OCI-LY7 (cell line): ENCODE data around the gene ZNF182. TPM values are rescaled to one million over a fixed set of nuclear protein-coding genes. Genes with fewer than 3 reads are reported as not detected.

Experiments
- BruUV-seq: library from RNA; stranded (reverse); fragments of 400-500 nt; replicated peaks from 2 replicates; lab custom pipeline; 2021; lab: Mats Ljungman, UMichigan
- CTCF ChIA-PET: fragments of 300-600 bp; sonication (Branson Sonifier 250); formaldehyde crosslinking; loops from one replicate; lab custom pipeline; 2022; ENCODE audit warnings: antibody characterized with exemption; ENCODE audit not compliant: unreplicated experiment; lab: Charles Lee
- POLR2A ChIA-PET: fragments of 300-600 bp; sonication (Branson Sonifier 250); formaldehyde crosslinking; loops from one replicate; lab custom pipeline; 2022; ENCODE audit warnings: antibody characterized with exemption; lab: Charles Lee
- DNase-seq: peaks from one replicate; pipeline ENCODE4 v3.0.0-alpha.2; 2015; ENCODE audit warnings: low spot score
- H2AFZ ChIP-seq: fragments of 200-600 bp; sonication (generic), shearing (Covaris generic); 2 replicates; pipeline ENCODE4 v1.6.1; 2014; ENCODE audit warnings: mild to moderate bottlenecking, antibody characterized with exemption, low read length, moderate library complexity
- H3K27ac ChIP-seq: fragments of 200-600 bp; sonication (generic); 2 replicates; pipeline ENCODE4 v1.5.1; 2014; ENCODE audit warnings: mixed run types, low read depth, mild to moderate bottlenecking, moderate library complexity, low read length, inconsistent platforms; ENCODE audit not compliant: poor library complexity, severe bottlenecking
- H3K36me3 ChIP-seq: fragments of 200-600 bp; sonication (generic); 2 replicates; pipeline ENCODE4 v1.6.1; 2014; ENCODE audit warnings: mild to moderate bottlenecking, antibody characterized with exemption, low read length, moderate library complexity, mixed read lengths; ENCODE audit not compliant: insufficient read depth
- H3K4me1 ChIP-seq: fragments of 200-600 bp; sonication (generic); 2 replicates; pipeline ENCODE4 v1.5.1; 2014; ENCODE audit warnings: mild to moderate bottlenecking, low read length; ENCODE audit not compliant: insufficient read depth, poor library complexity, severe bottlenecking
- H3K4me2 ChIP-seq: fragments of 200-600 bp; sonication (generic); 2 replicates; pipeline ENCODE4 v1.6.1; 2014; ENCODE audit warnings: mild to moderate bottlenecking, low read length
- H3K4me3 ChIP-seq: fragments of 200-600 bp; sonication (generic); 2 replicates; pipeline ENCODE4 v1.5.1; 2014; ENCODE audit warnings: mild to moderate bottlenecking, low read depth, low read length; ENCODE audit not compliant: poor library complexity, severe bottlenecking
- H3K79me2 ChIP-seq: fragments of 200-600 bp; sonication (generic); 2 replicates; pipeline ENCODE4 v1.6.1; 2016; ENCODE audit warnings: low read depth, mild to moderate bottlenecking, low read length, moderate library complexity, mixed read lengths; ENCODE audit not compliant: insufficient read depth
- H3K9me2 ChIP-seq: fragments of 200-600 bp; sonication (generic); 2 replicates; pipeline ENCODE4 v1.6.1; 2016; ENCODE audit warnings: mild to moderate bottlenecking, low read length, mixed read lengths; ENCODE audit not compliant: insufficient read depth
- H3K9me3 ChIP-seq: fragments of 200-600 bp; sonication (generic); 2 replicates; pipeline ENCODE4 v1.6.1; 2014; ENCODE audit warnings: mild to moderate bottlenecking, mixed run types, low read length, mixed read lengths
- H4K20me1 ChIP-seq: fragments of 200-600 bp; sonication (generic); 2 replicates; pipeline ENCODE4 v1.6.1; 2014; ENCODE audit warnings: mild to moderate bottlenecking, antibody characterized with exemption, low read length, moderate library complexity, mixed read lengths; ENCODE audit not compliant: insufficient read depth
- CTCF ChIP-seq: fragments of 200-600 bp; sonication (generic); conservative IDR thresholded peaks from 2 replicates; pipeline ENCODE4 v1.5.1; 2014; ENCODE audit warnings: mild to moderate bottlenecking, antibody characterized with exemption, low read length, moderate library complexity, mixed read lengths
- EZH2phosphoT487 ChIP-seq: fragments of 200-600 bp; sonication (generic); IDR thresholded peaks from 2 replicates; pipeline ENCODE4 v1.6.1; 2018; ENCODE audit warnings: low read depth, borderline replicate concordance, mild to moderate bottlenecking, mixed run types, antibody characterized with exemption, low read length, moderate library complexity, mixed read lengths
- intact Hi-C: fragments of 100-400 bp; cut with micrococcal nuclease; formaldehyde crosslinking; loops from one replicate; pipeline ENCODE4 v1.10.0; 2022; ENCODE audit not compliant: unreplicated experiment
- total RNA-seq, 2 experiments: library from RNA; depleted of rRNA in 1 of 2; stranded (reverse); fragments of >200 nt in 1 of 2; shearing (Covaris generic) in 1 of 2; gene quantifications; 2 replicates each; pipeline ENCODE4 v1.2.3, GENCODE V29; 2014 to 2022

The ZNF182 gene
- total RNA-seq, 2 experiments from 2014 or later: 6.1 to 9.8 TPM

- H3K27ac ChIP-seq: no peak overlapping the region
- intact Hi-C loops: no loop called here
- BruUV-seq: no TSS peak
Observed at GRCh38 chrX:47992095-47992380, 11.8 kb downstream of the ZNF182 start.

GRCh38 chrX:47991263-47992094 lies 12.3 kb downstream of the ZNF182 start:
- Histone ChIP-seq H2AFZ (no peak overlapping the region), H3K36me3 (peaks cover 95% of the 10 kb centered on the region), H3K9me3 (0 out of 2 replicates have a peak, but pooled peaks cover 6% of the 10 kb centered on the region), H3K9me2 (no peaks in the 10 kb centered on the region), H3K27ac (peak overlapping the region; percentile 11), H3K79me2 (peaks cover 3% of the 10 kb centered on the region; the same call in 1 of the 2 replicates), H4K20me1 (no peaks in the 10 kb centered on the region), H3K4me3 (peak overlapping the region; percentile 16), H3K4me2 (peak overlapping the region; percentile 51), H3K4me1 (peaks cover 11% of the 10 kb centered on the region)
- DNase-seq: peak; percentile 44
- ChIA-PET CTCF (no interaction called here), POLR2A (no interaction called here)
- no TSS peak for BruUV-seq
- intact Hi-C loops: no loop called here
- TF ChIP-seq EZH2phosphoT487 (no peak), CTCF (no peak)

More at GRCh38 chrX:47992095-47992380, 11.8 kb downstream of the ZNF182 start:
- ChIA-PET POLR2A (no interaction called here), CTCF (no interaction called here)
- Histone ChIP-seq H3K4me2 (peak overlapping the region; percentile 51), H3K4me1 (peaks cover 11% of the 10 kb centered on the region), H3K9me2 (no peaks in the 10 kb centered on the region), H3K79me2 (peaks cover 3% of the 10 kb centered on the region; the same call in 1 of the 2 replicates), H2AFZ (no peak overlapping the region), H3K36me3 (peaks cover 95% of the 10 kb centered on the region), H3K9me3 (0 out of 2 replicates have a peak, but pooled peaks cover 6% of the 10 kb centered on the region), H3K4me3 (peak overlapping the region; percentile 16), H4K20me1 (no peaks in the 10 kb centered on the region)
- DNase-seq: no peak
- TF ChIP-seq CTCF: no peak
- no peak for TF ChIP-seq EZH2phosphoT487
